Natural killer cell (primary cell): ENCODE measurements around the gene TNFAIP3. TPM values are rescaled to one million over a fixed set of nuclear protein-coding genes. Genes with fewer than 3 reads are reported as not detected.

ENCODE experiments used
- ATAC-seq, 3 donors: fragments of 150-1000 bp in 2 of 3; fragments of 200-7000 bp in 1 of 3; cut with Tn5 transposase; 1 replicate in 1 of 3; 2 replicates in 2 of 3; pipeline ENCODE4 v1.10.0; 2021; ENCODE audit warnings: mild to moderate bottlenecking in 2 of 3, moderate library complexity in 2 of 3
- DNase-seq, 2 donors: peaks; one replicate each; pipeline versions ENCODE4 v3.0.0 to v3.0.0-alpha.2; 2013 to 2021; ENCODE audit warnings: mixed read lengths in 1 of 2
- H3K27ac ChIP-seq: one replicate; pipeline ENCODE4 v1.5.1; 2013; ENCODE audit warnings: mild to moderate bottlenecking, low read length
- H3K27me3 ChIP-seq: one replicate; pipeline ENCODE4 v1.6.1; 2013; ENCODE audit warnings: low read length; ENCODE audit not compliant: control insufficient read depth, insufficient read depth
- H3K36me3 ChIP-seq: one replicate; pipeline ENCODE4 v1.6.1; 2013; ENCODE audit warnings: low read length; ENCODE audit not compliant: control insufficient read depth, insufficient read depth
- H3K4me1 ChIP-seq: one replicate; pipeline ENCODE4 v1.6.1; 2013; ENCODE audit warnings: low read length; ENCODE audit not compliant: control insufficient read depth, insufficient read depth
- H3K4me3 ChIP-seq: one replicate; pipeline ENCODE4 v1.5.1; 2013; ENCODE audit warnings: low read length
- H3K9me3 ChIP-seq: one replicate; pipeline ENCODE4 v1.6.1; 2013; ENCODE audit warnings: low read length; ENCODE audit not compliant: control insufficient read depth, insufficient read depth
- H3K27ac Mint-ChIP-seq, 2 donors: one replicate each; pipeline ENCODE4 v1.8.0; 2022; ENCODE audit warnings: mild to moderate bottlenecking in 2 of 2, mixed read lengths in 2 of 2, moderate library complexity in 1 of 2
- H3K27me3 Mint-ChIP-seq, 2 donors: one replicate each; pipeline ENCODE4 v1.8.0; 2022; ENCODE audit warnings: low read depth in 2 of 2, mixed read lengths in 2 of 2
- H3K36me3 Mint-ChIP-seq: one replicate; pipeline ENCODE4 v1.8.0; 2022; ENCODE audit warnings: mixed read lengths
- H3K4me1 Mint-ChIP-seq, 2 donors: one replicate each; pipeline ENCODE4 v1.8.0; 2022; ENCODE audit warnings: mixed read lengths in 2 of 2
- H3K4me3 Mint-ChIP-seq: one replicate; pipeline ENCODE4 v1.8.0; 2022; ENCODE audit warnings: mild to moderate bottlenecking, moderate library complexity, mixed read lengths
- H3K9me3 Mint-ChIP-seq, 2 donors: one replicate each; pipeline ENCODE4 v1.8.0; 2022; ENCODE audit warnings: mixed read lengths in 2 of 2
- CTCF ChIP-seq: fragments of 200-600 bp; IDR thresholded peaks from one replicate; pipeline ENCODE4 v1.8.0; 2022; ENCODE audit warnings: antibody characterized with exemption
- WGBS: methylation state at CpG from one replicate; pipeline ENCODE4 v1.1.7; 2013; ENCODE audit warnings: missing lambda C conversion rate; ENCODE audit not compliant: insufficient coverage; 5-methylcytosine and 5-hydroxymethylcytosine counted together
- intact Hi-C: fragments of 100-400 bp; cut with micrococcal nuclease; formaldehyde crosslinking; loops from one replicate; pipeline ENCODE4 v1.14.2; 2022
- total RNA-seq, 4 donors: library from RNA; stranded (reverse); fragments of 120-200 nt in 1 of 4; gene quantifications; one replicate each; pipeline versions ENCODE4 v1.2.3 to v1.2.4, GENCODE V29; 2013 to 2022

Gene TNFAIP3
- total RNA-seq, 3 donors from 2014 or later (not counting 1 experiment from before 2014, with no cell fraction given) = 1,163 to 1,298 (median 1,241) TPM

DNA sequence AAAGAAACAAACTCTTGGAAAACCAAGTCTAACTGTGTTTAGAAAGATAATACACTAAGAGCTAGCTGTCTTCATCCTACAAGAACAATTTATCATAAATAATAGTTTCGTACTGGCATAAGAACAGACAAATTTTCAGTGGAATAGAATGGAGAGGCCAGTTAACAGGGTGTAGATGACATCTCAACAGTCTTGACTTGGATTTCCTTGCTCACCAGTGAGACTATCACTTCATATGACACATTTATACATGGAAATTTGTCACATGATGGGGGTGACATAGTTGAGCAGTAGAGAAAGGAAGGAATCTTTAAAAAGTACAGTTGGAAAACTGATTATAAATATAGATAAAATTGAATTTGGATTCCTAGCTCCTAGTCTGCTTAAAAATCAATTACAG, 35.6 kb downstream of the TNFAIP3 start:
- H3K36me3 Mint-ChIP-seq = no peaks in the 10 kb centered on the region
- no peaks in the 10 kb centered on the region for H3K27me3 ChIP-seq
- WGBS = no CpG with 5 or more reads among the region's 1 CpG
- no peak overlapping the region for H3K27ac ChIP-seq
- no peaks in the 10 kb centered on the region for H3K9me3 ChIP-seq
- H3K4me3 ChIP-seq = no peak overlapping the region
- H3K4me1 Mint-ChIP-seq = peaks cover 0 to 5% of the 10 kb centered on the region in 2 donors
- no peak overlapping the region for H3K4me3 Mint-ChIP-seq
- H3K27ac Mint-ChIP-seq = no peak overlapping the region
- intact Hi-C loops = no loop called here
- H3K27me3 Mint-ChIP-seq = no peaks in the 10 kb centered on the region
- no peaks in the 10 kb centered on the region for H3K9me3 Mint-ChIP-seq
- no peak for DNase-seq
- no peaks in the 10 kb centered on the region for H3K36me3 ChIP-seq
- ATAC-seq = no peak
- H3K4me1 ChIP-seq = no peaks in the 10 kb centered on the region
- TF ChIP-seq CTCF = no peak

DNA sequence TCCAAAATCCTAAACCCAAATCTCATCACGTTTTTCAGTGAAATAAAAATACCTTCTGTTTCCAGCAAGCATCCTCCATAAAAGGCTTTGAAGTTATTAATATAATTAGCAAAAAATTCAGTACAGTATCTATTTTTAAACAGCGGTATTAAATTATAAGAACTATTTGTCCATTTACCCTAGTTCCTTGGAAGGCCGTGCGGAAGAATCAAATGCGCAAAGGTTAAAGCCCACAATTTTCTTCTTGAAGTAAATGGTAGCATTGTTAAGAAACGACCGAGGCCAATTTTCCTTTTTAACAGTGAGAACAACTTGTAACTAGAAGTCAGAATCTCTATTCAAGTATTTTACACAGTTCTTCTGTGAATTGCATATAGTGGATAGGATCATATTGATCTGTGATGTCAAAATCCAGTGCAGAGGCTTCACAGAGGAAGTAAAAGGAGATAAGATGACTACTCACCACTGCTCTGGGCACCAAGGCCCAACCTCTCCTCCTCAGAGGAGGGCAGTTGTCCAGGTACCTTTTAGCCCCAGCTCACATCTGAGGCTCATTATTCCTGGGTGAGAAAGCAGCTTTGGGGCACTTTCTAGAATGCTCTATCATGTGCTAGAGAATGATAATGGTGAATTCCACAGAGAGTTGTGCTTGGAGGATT, 36.3 kb downstream of the TNFAIP3 start:
- Mint-ChIP-seq H3K4me3 (no peak overlapping the region), H3K27ac (no peak overlapping the region), H3K4me1 (peaks cover under 1 to 5% of the 10 kb centered on the region in 2 donors), H3K9me3 (no peaks in the 10 kb centered on the region), H3K27me3 (no peaks in the 10 kb centered on the region), H3K36me3 (no peaks in the 10 kb centered on the region)
- TF ChIP-seq CTCF = no peak
- ATAC-seq (no peak), DNase-seq (no peak)
- intact Hi-C loops = no loop called here
- Histone ChIP-seq H3K4me3 (no peak overlapping the region), H3K4me1 (no peaks in the 10 kb centered on the region), H3K27ac (no peak overlapping the region), H3K27me3 (no peaks in the 10 kb centered on the region), H3K36me3 (no peaks in the 10 kb centered on the region), H3K9me3 (no peaks in the 10 kb centered on the region)
- 97% methylated on average over 5 of the region's 7 CpGs for WGBS

DNA sequence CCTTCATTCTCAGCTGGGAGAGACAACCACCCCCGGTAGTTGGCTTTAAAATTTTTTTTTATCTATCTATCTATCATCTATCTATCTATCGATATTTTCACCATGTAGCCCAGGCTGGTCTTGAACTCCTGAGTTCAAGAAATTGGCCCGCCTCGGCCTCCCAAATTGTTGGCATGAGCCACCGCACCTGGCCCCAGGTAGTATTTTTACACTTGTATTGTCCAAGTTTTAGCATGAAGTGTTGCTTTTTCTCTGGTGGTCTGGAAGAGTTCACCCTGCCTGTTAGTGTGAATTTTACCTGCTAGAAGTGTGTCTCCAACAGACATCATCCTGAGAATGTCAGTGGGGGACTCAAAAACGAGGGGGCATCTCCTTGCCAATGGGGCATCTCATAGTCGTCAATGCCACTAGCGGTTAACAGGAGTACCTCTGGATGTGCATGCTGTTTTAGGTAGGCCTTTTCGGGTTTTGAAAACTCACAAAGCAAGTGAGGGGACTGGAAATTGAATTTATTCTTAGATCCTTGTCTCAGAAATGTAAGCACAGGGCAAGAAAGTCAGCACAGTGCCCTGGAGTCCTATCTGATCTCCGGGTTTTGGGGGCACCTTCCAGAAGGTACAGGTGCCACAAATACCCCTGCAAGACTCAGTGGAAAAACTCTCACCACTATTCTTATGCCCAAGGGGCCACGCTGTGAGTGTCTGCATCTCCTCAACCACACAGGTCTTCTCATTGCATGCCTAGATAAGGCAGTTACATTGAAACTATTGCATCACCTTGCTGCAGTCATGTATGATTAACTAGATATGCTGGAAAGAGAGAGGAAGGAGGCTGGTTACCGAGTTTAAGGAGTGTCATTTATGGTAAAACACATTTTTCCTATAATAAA, 37.1 kb downstream of the TNFAIP3 start:
- Mint-ChIP-seq H3K4me1 (peaks cover 9% of the 10 kb centered on the region in 2 donors), H3K27ac (no peak overlapping the region), H3K36me3 (no peaks in the 10 kb centered on the region), H3K27me3 (peaks cover 0 to 2% of the 10 kb centered on the region in 2 donors), H3K9me3 (no peaks in the 10 kb centered on the region), H3K4me3 (no peak overlapping the region)
- Histone ChIP-seq H3K4me3 (no peak overlapping the region), H3K27me3 (no peaks in the 10 kb centered on the region), H3K27ac (no peak overlapping the region), H3K36me3 (no peaks in the 10 kb centered on the region), H3K9me3 (no peaks in the 10 kb centered on the region), H3K4me1 (no peaks in the 10 kb centered on the region)
- 86% methylated on average over 11 of the region's 12 CpGs for WGBS
- intact Hi-C loops = no loop called here
- TF ChIP-seq CTCF = no peak
- peak in 1 of 2 donors; percentile 20 for DNase-seq
- ATAC-seq = peak in 1 of 3 donors; percentile 54
